Activated CD4-positive, alpha-beta T cell treated with anti-CD3 and anti-CD28 coated beads, Interleukin-2, amount 50 U/mL, for 24 hours (primary cell): ENCODE data around the gene OR9Q1.
"Not testable (repeated sequence)": the region's sequence is repeated elsewhere in the genome, so short reads cannot be mapped to it uniquely, and the experiment has no call there.

Source experiments
- DNase-seq, 2 donors: peaks; one replicate each; pipeline ENCODE4 v3.0.0-alpha.2; 2020; ENCODE audit warnings: low read depth in 1 of 2, low spot score in 1 of 2

The OR9Q1 gene

DNA sequence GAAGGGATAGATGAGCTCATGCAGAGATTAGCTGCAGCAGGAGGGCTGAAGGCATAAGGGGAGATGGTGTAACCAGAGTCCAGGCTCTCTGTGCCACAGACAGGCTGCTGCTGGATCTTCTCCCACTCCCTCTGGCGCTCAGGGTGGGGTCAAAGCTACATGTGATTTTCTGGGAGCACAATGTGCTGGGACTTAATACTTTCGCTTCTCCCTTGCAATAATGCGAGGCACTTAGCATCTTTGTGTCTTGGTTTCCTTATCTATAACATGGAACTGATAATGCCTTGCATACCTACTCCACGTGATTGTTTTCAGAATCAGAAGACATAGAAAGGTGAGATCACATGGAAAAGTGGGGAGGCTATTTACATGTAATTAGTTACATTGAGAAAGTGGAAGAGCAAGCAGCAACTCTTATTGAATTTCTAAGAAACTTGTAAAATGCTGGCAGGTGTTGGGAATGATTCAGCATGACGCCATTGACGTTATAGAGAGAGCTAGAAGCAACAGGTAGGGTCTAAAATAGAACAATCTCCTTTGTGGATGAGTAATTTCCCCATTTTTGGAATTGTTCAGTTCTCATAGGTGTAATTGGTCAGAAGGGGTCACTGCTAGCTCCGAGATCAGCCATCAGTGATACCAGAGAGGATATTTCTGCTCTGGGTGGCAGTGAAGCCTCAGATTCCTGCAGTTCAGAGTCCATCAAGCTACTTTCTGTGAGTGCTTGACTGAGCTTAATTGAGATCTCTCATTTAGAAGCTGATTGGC, 109.8 kb downstream of the OR9Q1 start:
- no peak for DNase-seq

DNA sequence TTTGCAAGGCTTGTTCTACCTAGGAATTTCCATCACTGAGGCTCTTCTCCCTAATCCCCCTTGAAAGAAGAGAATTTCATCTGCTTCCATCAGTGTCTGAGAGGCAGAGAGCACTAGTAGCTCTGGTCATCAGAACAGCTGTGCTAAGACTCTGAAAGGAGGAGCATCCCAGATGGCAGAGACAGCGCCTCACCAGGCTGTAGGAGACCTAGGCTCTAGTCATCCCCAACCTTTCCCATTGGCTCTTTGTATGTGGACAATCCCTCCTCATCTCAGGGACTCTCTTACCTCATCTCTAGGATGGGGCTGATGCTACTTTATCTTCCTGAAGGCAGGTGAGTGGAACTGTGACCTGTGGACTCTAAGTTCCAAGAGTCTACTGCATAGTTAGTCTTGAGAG, 110.5 kb downstream of the OR9Q1 start:
- DNase-seq: no peak

DNA sequence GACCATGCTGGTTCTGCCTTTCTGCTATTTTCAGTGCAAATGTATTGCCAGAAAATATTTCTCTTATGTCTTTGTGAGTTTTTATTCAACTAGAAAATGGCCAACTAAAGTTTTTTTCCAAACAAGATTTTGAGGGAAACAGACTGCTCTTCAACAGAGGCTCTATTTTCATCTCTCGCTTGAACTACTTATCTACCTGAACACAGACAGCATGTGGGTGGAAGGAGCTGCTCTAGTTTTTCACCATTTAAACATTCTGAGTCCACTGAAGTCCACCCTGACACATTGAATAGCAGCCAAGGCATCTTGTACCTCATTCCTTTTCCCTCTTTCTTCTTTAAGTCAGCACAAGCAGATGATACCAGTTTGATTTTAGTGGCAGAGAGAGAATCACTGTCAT, 111.5 kb downstream of the OR9Q1 start:
- DNase-seq: no peak

DNA sequence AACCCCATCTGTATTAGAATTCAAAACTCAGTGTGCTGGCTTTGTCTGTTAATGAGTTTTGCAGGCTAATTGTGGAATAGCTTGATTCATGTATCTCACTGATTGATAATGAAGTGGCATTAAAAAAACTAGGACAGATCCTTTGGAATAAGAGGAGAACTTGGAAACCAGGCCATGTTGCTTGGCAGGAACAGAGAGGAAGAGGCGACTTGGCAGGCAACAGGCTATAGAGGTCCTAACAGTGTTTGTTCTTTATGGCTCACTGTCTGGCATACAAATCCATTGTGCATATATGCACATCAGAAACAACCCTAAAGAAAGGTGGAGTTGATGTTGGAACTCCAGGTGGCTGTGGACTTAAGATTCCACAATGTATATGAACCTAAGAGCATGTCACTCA, 119.1 kb downstream of the OR9Q1 start:
- no peak for DNase-seq

DNA sequence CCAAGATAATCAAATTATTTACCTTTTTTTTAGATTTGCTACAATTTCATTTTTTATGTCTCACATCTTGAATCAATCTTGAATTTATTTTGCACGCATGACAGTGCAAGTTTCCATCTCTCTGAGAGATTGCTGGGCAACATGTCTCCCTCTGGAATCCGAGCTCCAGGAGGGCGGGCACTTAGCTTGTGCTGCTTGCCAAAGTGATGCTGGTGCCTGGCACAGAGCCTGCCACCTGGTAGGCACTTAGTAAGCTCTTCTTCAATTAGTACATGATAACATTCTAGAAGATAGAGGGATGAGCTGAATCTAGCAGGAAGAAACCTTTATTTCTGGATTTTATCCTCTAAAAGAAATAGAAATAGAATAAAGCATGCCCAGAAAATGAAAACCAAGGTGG, 129.1 kb downstream of the OR9Q1 start:
- DNase-seq: no peak

DNA sequence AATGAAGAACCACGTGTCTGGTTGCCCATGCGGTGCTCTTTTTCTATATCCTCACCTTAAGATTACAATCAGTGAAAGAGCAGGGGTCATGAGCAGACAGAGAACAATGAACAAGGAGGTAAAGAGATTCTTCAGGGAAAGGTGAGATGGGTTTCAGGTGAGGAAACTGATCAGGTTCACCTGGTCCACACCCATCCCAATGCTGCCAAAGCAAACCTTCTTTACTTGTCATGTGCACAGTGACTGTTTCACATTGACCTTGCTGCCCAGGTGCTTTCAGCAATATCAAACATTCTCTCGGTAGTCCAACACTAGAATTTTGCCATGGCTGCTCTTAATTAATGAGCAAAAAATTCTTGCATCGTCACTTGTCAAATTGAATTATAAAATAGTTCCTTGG, 140.7 kb downstream of the OR9Q1 start:
- DNase-seq: no peak

DNA sequence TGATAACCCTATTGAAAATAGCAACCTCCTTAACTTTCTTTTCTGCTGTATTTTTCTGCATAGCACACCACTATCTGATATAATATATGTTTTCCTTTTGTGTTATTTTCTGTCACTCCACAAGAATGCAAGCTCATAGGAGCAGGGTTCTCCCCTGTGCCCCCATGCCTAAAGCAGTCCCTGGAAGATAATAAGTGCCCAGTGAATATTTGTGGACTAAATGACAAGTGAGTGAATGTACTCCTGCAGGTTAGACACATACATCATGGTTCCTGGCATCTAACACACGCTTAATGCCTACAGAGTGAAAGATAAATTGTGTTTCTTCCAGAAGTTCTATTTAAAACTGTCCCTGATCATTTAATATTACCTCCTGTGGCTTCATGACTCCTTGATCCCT, 141.3 kb downstream of the OR9Q1 start:
- no peak for DNase-seq

DNA sequence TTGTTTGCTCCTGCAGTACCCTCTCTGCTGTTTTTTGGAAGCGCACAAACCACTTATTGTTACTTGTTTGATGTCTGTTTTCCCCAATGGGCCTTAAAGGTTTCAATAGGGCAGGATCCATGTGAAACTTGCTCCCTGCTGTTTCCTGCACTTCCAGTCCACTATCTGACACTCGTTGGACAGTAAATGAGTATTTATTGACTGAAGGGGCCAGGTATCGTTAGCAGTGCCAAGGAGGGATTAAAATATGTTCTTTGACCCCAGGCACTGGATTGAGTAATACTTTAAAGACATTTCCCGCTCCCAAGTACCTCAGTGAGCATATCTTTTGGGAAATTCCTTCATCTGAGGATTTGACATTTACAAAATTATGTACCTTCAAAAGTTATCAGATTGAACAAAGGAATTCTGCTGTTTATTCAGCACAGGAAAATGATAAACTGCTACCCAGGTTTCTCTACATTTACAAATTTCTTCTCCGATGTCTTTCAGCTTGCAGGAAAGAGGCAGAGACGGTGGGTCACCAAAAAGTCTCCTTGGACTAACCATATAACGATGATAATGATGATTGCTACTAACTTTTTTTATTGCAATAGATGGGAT, 141.9 kb downstream of the OR9Q1 start:
- no peak for DNase-seq

DNA sequence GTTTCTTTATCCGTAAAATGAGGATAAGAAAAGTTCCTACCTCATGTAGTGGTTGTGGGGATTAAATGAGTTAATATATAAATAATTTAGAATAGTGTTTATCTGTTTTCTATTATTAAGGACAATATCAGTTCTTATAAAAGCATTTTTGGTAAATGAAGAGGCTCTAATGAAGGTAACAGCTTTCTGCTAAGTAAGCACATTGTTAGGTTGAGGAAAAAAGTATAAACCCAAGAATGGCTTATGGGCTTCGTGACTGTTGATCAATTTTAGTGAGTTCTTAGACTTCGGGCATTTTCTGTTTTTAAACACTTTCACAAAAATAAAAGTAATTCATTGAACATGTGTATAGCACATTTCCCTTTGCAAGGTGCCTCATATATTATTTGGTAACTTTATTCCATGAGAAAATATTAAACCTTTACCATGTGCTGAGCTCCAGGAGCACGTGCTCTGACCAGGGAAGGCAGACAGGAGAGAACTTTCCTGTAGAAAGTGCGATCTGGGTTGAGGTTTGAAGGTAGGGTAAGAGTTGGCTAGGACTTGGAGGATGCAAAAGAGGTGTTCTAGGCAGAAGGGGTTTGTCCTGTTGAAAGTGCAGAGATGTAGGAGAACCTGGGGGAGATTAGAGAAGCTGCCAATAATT, 153.9 kb downstream of the OR9Q1 start:
- no peak for DNase-seq

DNA sequence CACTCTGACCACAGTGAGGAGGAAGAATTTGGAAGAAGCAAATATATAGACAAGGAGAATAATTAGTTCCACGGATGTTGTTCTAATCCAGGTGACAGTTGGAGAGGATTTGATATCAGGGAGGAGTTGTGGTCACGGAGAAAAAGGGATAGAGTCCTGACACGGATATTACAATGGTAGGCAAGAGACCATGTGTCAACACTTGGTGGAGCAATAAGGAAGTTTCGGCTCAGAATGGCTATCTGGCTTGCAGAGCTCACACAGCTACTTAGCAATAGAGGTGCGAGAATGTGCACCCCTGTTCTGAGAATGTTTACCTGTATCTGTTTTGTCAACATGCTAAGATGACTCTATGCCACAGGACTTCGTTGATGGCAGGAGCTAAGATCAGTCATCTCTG, 154.8 kb downstream of the OR9Q1 start:
- no peak for DNase-seq

DNA sequence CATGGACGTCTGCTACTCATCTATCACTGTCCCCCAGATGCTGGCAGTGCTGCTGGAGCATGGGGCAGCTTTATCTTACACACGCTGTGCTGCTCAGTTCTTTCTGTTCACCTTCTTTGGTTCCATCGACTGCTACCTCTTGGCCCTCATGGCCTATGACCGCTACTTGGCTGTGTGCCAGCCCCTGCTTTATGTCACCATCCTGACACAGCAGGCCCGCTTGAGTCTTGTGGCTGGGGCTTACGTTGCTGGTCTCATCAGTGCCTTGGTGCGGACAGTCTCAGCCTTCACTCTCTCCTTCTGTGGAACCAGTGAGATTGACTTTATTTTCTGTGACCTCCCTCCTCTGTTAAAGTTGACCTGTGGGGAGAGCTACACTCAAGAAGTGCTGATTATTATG, 156.0 kb downstream of the OR9Q1 start:
- DNase-seq: no peak

DNA sequence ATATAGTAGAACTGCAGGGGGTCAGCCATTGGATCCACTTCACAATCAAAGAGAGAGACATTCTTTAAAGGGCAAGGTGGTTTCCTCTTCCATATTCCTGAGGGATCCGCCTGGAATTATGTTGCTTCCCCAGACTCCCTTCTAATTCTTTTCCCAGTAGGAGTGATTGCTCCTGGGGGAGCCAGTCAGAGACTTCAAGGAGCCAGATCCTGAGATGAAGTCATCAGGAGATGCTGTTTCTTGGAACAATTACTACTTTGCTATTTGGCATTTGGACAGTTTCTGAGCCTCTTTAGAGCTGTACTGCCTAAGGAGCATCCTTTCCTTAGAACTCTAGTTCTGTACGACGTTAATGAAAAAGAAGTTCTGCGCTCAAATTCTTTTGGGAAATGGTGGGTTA, 163.3 kb downstream of the OR9Q1 start:
- no peak for DNase-seq

DNA sequence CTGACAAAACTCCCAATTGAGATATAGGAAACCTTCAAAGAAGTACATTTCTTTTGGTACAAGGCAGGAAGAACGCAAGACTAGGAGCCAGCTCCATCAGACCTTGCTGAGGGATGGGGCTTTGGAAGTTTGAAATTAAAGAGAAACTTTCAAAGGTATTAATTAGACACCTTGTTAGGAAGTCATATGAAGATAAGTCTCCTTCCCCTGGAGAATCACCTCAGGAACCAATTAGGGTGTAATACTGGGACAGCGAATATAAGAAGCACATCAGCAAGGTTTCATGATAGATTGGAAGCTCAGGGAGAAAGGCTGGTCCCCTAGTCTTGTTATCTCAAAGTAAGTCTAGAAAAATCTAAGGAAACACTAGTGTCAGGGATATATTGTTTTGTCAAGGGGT, 165.1 kb downstream of the OR9Q1 start, which contains the start of gene OR9Q2:
OR9Q2 (plus strand) TSS at position 301 of the 400 bp plus-strand sequence. CDS start 1,421 bp downstream, outside the sequence.
- no peak for DNase-seq

DNA sequence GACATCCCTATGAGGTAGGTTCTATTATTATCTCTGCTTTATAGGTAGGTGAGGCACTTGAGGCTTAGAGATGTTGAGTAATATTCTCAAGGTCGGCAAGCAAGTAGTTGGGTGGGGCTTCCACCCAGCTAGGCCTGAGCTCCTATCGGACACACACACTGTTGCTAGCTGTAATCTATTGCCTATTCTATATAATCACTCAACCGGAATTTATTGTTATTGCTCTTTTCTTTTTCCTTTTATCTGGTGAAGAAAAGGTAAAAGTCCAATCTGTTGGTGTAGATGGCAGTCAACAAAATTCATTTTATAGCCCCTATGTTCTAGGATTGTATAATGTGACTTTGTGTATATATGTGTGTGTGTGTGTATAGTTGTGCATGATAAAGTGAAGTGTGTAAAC, 168.5 kb downstream of the OR9Q1 start:
- no peak for DNase-seq

DNA sequence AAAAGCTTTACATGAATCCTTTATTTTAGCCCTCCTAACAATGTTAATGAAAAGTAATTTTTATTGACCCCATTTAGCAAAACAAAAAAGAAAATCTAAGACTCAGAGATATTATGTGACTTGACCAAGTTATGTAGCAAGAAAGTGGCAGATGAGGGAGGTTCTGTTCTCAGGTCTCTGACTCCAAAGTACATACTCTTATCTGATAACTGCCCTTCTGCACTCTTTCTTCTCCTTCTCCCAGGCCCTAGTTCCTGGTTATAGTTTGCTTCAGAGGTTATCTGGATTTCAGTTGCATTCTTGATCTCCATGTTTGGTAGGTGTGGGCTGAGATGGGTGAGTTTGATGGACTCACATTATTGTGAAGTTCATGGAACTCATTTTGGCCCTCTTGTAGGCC, 169.7 kb downstream of the OR9Q1 start:
- DNase-seq: no peak

DNA sequence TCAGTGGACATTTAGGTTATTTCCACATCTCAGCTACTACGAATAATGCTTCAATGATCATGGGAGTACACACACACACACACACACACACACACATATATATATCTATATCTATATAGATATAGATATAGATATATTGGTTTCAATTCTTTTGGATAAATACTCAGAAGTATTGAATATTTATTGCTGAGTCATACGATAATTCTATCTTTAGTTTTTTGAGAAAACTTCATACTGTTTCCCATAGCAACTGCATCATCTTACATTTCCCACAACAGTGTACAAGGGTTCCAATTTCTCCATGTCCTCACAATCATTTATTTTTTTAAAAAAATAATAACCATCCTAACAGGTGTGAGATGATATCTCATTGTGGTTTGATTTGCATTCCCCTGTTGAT, 172.3 kb downstream of the OR9Q1 start:
- DNase-seq: no peak

DNA sequence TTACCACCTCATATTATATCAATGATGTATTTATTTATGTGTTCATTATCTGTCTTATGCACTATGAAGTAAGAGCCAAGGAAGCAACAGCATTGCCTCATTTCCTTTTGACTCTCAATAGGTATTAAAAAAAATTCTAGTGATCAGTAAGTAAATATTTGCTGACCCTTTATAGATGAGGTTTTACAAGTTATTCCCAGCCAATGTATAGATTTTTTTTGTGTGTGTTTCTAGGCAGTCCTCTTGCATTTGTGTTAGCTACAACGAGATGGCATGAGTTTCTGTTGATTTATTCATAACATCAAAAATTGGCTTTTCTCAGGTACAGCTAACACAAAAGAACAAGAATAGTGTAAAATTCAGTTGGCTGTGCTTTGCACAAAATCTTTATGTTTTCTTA, 175.6 kb downstream of the OR9Q1 start:
- DNase-seq: no peak

DNA sequence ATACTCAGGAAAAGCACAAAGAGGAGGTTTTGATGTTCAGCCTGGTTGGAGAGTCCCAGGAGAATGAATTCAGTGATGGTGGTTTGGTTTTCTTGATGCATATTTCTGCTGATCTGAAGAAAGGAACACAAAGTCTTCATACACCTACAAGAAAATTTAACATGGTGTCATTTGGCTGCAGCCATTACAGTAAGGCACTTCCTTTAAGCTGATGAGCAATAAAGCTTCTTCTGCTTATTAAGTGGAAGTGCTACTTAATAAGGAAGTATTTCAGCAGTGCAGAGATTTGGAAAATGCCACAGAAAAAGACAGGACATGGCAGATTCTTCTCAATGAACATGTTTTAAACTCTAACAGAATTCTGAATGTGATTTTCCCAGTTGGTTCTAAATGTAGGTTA, 180.4 kb downstream of the OR9Q1 start, which contains the start of gene OR1S2:
OR1S2 (minus strand) TSS at position 101 of the 400 bp plus-strand sequence; CDS start at position 101, 0 bp downstream.
- no peak for DNase-seq

DNA sequence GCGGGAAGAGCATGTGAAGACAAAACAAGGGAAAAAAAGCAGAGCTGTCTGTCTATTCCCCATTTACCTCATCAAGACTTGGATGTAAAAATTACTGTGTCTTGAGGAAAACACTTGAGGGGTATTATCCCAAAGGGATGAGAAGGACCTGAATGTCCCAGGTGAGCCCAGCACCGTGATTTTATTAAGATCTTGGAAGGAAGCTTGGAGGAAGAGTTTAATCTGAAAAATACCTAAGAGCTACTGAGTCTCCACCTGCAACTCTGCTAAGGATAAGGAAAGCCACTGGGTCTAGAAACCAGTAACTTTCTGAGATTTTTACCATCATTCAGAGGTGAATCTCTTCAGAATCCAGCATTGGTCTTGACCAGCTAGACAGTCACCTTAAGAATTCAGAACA, 188.7 kb downstream of the OR9Q1 start, which contains the start of gene OR1S1:
OR1S1 (plus strand) TSS at position 301 of the 400 bp plus-strand sequence.
- not testable (repeated sequence) for DNase-seq

DNA sequence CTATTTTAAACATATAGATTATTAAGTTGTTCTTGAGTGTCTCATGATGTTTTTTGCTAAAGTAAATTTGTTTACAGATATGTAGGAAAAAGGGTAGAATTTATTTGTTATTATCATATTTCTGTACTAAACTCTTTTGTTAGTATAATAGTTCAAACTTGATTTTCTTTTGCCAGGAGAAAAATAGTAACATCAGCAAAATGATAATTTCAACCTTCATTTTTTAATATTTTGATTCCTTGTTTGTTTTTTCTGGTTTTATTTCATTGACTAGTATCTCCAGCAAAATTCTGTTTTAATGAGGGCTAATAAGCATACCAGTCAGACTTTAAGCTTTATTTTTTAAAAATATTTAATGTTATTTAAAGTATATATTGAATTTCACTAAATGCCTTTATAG, 192.8 kb downstream of the OR9Q1 start:
- DNase-seq: no peak

DNA sequence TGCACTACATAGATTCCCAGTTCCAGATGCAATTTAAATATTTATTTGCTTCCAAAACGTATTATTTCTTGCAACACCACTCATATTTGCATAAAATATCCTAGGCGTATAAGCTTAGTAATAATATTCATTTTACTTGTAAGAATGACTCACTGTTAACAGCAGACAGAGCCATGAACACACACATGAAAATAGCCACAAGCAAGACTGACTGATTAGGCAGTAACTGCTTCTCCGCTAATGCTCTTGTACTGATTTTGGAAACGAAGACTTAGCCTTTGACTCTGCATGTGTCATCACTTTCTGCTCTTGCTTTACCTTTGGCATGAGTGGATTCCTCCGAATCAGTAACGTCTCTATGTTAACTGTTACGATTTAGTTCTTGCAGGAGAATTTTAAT, 199.0 kb downstream of the OR9Q1 start:
- no peak for DNase-seq

DNA sequence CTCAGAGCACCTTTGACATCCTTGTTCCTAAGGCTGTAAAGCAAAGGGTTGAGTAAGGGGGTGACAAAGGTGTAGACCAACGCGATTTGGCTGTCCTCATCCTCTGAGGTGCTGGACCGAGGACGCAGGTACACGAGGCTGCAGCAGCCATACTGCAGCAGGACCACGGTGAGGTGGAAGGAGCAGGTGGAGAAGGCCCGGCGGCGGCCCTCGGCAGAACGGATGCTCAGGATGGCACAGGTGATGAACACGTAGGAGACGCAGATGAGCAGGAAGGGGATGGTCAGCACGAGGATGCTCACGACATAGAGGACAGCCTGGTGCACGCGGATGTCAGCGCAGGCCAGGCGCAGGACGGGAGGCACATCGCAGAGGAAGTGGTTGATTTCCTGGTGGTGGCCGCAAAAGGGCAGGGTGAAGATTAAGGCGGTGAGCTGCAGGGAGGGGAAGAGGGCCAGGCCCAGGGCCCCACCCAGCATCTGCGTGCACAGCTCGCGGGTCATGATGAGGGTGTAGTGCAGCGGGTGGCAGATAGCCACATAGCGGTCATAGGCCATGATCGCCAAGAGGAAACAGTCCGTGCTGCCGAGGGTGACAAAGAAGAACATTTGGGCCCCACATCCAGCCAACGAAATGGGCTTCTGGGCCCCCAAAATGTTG, 204.4 kb downstream of the OR9Q1 start:
- DNase-seq: no peak
